ENCODE data around the gene CLK1.

The CLK1 gene

GRCh38 chr2:200812122-200813022 is 52.1 kb downstream of the CLK1 start:
- peak overlapping the region; percentile 84 to 100 for H3K4me3 ChIP-seq
- peaks cover 30 to 41% (median 37%) of the 10 kb centered on the region in 3 donors for H3K36me3 ChIP-seq
- no peaks in the 10 kb centered on the region for H3K27me3 ChIP-seq
- DNase-seq: peak; percentile 81 to 87
- peaks cover 0 to 46% (median 34%) of the 10 kb centered on the region in 4 donors for H3K4me1 ChIP-seq
- intact Hi-C loops (cut with DNase I; ENCODE audit: low total_unique reads): loop anchor here (1.0 to 5.0 kb wide), 3 partner anchors 50 to 260 kb away; partner anchors contain the start of genes CLK1, HYCC2 and NDUFB3
- H3K27ac ChIP-seq: peak overlapping the region; percentile 94 to 100
- TF ChIP-seq, protein P1, sequence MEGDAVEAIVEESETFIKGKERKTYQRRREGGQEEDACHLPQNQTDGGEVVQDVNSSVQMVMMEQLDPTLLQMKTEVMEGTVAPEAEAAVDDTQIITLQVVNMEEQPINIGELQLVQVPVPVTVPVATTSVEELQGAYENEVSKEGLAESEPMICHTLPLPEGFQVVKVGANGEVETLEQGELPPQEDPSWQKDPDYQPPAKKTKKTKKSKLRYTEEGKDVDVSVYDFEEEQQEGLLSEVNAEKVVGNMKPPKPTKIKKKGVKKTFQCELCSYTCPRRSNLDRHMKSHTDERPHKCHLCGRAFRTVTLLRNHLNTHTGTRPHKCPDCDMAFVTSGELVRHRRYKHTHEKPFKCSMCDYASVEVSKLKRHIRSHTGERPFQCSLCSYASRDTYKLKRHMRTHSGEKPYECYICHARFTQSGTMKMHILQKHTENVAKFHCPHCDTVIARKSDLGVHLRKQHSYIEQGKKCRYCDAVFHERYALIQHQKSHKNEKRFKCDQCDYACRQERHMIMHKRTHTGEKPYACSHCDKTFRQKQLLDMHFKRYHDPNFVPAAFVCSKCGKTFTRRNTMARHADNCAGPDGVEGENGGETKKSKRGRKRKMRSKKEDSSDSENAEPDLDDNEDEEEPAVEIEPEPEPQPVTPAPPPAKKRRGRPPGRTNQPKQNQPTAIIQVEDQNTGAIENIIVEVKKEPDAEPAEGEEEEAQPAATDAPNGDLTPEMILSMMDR (IDR thresholded peaks at IDR 0.05): peak; percentile 58 to 64
- H3K9me3 ChIP-seq: no peaks in the 10 kb centered on the region

GRCh38 chr2:200811333-200812121 is 52.9 kb downstream of the CLK1 start, which contains the start of gene BZW1:
Gene BZW1 (plus strand): TSS chr2:200811910. CDS start chr2:200813218, 1,308 bp downstream.
- Histone ChIP-seq H3K9me3 (no peaks in the 10 kb centered on the region), H3K36me3 (peaks cover 22 to 33% (median 29%) of the 10 kb centered on the region in 3 donors), H3K4me3 (peak within 1 kb of the TSS; percentile 84 to 100), H3K27ac (peak within 1 kb of the TSS; percentile 94 to 100), H3K27me3 (no peaks in the 10 kb centered on the region), H3K4me1 (peaks cover 0 to 48% (median 34%) of the 10 kb centered on the region in 4 donors)
- intact Hi-C loops (cut with DNase I; ENCODE audit: low total_unique reads): loop anchor here (1.0 to 5.0 kb wide), 3 partner anchors 51 to 261 kb away; partner anchors contain the start of genes CLK1, HYCC2 and NDUFB3
- peak; percentile 93 to 98 for DNase-seq
- TF ChIP-seq, protein P1 (IDR thresholded peaks at IDR 0.05): no peak

DNA sequence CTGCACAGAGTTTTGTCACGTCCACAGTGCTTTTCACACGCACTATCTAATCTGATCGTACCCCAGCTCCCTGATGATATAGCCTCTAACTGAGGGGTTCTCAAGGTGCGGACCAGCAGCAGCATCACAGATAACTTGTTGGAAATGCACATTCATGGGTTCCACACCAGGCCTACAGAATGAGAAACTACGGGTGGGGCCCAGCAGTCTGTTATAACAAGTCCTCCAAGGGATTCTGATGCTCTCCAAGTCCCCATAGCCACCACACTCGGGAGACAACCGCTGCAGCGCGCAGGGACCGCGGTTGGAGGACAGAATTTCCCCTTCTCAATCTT is 53.5 kb downstream of the CLK1 start:
- intact Hi-C loops (cut with DNase I; ENCODE audit: low total_unique reads): loop anchor here (5.0 kb wide), 2 partner anchors 51 to 261 kb away; partner anchors contain the start of genes CLK1, HYCC2 and NDUFB3
- peak overlapping the region; percentile 84 to 100 for H3K4me3 ChIP-seq
- peaks cover 16 to 27% (median 23%) of the 10 kb centered on the region in 3 donors for H3K36me3 ChIP-seq
- no peaks in the 10 kb centered on the region for H3K9me3 ChIP-seq
- H3K27ac ChIP-seq: peak overlapping the region; percentile 94 to 100
- DNase-seq: no peak
- H3K27me3 ChIP-seq: no peaks in the 10 kb centered on the region
- peaks cover 0 to 54% (median 33%) of the 10 kb centered on the region in 4 donors for H3K4me1 ChIP-seq
- TF ChIP-seq, protein P1 (IDR thresholded peaks at IDR 0.05): no peak

DNA sequence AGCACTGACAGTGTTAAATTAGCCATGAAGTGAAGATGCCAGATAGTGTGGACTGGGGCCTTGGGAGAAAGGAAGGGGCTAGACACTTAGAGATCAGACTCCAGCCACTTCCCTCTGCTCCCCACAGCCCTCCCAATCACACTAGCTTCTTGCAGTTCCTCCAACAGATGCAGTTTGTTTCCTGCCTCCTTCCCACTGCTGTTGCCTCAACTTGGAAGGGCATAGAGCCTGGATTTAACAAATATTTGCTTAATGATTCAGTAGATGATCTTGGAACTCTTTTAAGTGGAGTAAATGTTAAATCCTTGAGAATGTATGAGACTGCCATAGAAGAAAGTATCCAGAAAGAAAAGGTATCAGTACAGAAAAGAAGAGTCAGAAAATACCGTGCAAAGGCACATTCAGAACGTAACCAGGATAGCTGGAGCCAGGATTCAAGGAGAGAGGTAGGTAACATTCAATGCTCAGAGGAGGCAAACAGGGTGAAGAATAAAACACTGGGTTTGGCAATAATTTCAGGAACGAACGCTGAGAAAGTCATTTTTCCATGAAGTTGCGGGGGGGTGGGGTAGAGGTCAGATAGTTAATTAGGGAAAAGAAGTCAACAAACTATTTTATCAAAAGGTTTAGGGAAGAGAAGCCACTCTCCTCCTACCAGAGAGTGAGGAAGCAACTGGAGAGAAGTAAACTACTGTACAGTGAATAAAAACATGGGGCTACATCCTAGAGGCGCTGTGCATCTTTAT is 54.0 kb downstream of the CLK1 start:
- peak in 1 of 2 donors; percentile 72 for DNase-seq
- Histone ChIP-seq H3K27me3 (no peaks in the 10 kb centered on the region), H3K36me3 (peaks cover 11 to 22% (median 18%) of the 10 kb centered on the region in 3 donors), H3K4me3 (peak overlapping the region; percentile 84 to 100), H3K4me1 (peaks cover 0 to 55% (median 32%) of the 10 kb centered on the region in 4 donors), H3K27ac (peak overlapping the region; percentile 94 to 100), H3K9me3 (no peaks in the 10 kb centered on the region)
- TF ChIP-seq, protein P1 (IDR thresholded peaks at IDR 0.05): no peak
- intact Hi-C loops (cut with DNase I; ENCODE audit: low total_unique reads): loop anchor here (5.0 kb wide), 2 partner anchors 52 to 262 kb away; partner anchors contain the start of genes CLK1, HYCC2 and NDUFB3

Data from tibial artery (tissue), 4 donors.